ENCODE measurements around the gene ARMCX4. TPM values are rescaled to one million over a fixed set of nuclear protein-coding genes. Genes with fewer than 3 reads are reported as not detected.
A peak's percentile ranks its signal among the peaks of the same experiment; 100 is the strongest.

Gene ARMCX4
- total and polyA plus RNA-seq, 11 donors: 1.1 to 21.1 (median 5.1) TPM

DNA sequence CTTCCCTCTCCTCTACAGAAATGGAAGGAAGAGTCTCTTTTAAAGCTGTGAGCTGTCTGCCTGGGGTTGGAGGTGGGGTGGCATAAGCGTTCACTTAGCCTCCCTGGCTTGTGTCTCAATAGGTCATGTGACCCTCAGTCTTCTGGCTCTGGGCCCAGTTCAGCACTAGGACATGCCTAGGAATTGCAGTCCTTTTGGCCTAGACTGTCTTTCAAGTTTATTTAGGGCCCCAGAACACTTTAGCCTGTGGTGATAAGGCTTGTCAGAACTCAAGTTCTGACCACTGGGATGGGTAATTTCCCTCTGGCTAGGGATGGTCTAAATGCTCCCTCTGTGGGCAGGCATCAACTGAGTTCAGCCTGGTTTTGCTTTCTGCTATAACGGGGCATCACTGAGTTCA lies 34.3 kb upstream of the ARMCX4 start:
- ATAC-seq (peak in 3 of 4 donors; percentile 37 to 92 (median 64)), DNase-seq (peak in 2 of 5 donors; percentile 37 to 49)
- H3K27me3 ChIP-seq: no peaks in the 10 kb centered on the region
- WGBS, 4 donors: 28 to 65% (median 39%) methylated on average over 2 of the region's 2 CpGs
- intact Hi-C loops (cut with DNase I): no loop called here
- no peak for TF ChIP-seq POLR2A (IDR thresholded peaks at IDR 0.05)
- TF ChIP-seq, protein P1, sequence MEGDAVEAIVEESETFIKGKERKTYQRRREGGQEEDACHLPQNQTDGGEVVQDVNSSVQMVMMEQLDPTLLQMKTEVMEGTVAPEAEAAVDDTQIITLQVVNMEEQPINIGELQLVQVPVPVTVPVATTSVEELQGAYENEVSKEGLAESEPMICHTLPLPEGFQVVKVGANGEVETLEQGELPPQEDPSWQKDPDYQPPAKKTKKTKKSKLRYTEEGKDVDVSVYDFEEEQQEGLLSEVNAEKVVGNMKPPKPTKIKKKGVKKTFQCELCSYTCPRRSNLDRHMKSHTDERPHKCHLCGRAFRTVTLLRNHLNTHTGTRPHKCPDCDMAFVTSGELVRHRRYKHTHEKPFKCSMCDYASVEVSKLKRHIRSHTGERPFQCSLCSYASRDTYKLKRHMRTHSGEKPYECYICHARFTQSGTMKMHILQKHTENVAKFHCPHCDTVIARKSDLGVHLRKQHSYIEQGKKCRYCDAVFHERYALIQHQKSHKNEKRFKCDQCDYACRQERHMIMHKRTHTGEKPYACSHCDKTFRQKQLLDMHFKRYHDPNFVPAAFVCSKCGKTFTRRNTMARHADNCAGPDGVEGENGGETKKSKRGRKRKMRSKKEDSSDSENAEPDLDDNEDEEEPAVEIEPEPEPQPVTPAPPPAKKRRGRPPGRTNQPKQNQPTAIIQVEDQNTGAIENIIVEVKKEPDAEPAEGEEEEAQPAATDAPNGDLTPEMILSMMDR (IDR thresholded peaks at IDR 0.05): no peak
- no peaks in the 10 kb centered on the region for H3K9me3 ChIP-seq
- peaks cover 0 to 10% (median 0%) of the 10 kb centered on the region in 12 donors for H3K4me1 ChIP-seq
- no peak overlapping the region for H3K27ac ChIP-seq
- H3K4me3 ChIP-seq: no peak overlapping the region
- peaks cover 0 to 37% (median 3%) of the 10 kb centered on the region in 9 donors for H3K36me3 ChIP-seq

DNA sequence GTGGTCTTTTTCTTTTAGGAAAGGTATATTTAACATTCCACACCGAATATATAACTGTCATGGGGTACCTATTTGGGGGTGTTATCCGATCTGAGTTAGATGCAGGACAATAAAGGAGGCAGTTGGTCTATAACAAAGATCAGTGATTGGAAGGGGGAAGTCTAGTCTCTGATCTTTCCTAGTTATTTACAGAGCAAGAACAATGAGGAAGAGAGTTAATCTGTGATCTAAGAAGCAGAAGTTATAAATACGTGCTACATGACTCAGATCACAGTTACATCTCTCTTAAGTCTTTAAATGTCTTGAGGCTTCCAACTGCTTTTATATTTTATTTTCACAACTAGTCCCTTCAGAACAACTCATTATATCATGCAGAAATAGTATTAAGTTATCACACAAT lies 33.2 kb upstream of the ARMCX4 start:
- no peak overlapping the region for H3K4me3 ChIP-seq
- DNase-seq (no peak), ATAC-seq (no peak)
- H3K27ac ChIP-seq: no peak overlapping the region
- peaks cover 0 to 10% (median 0%) of the 10 kb centered on the region in 12 donors for H3K4me1 ChIP-seq
- TF ChIP-seq, protein P1 (IDR thresholded peaks at IDR 0.05): no peak
- TF ChIP-seq POLR2A (IDR thresholded peaks at IDR 0.05): no peak
- 59 to 87% (median 72%) methylated on average over 3 of the region's 3 CpGs for WGBS, 4 donors
- no peaks in the 10 kb centered on the region for H3K9me3 ChIP-seq
- intact Hi-C loops (cut with DNase I): no loop called here
- no peaks in the 10 kb centered on the region for H3K27me3 ChIP-seq
- peaks cover 0 to 35% (median 3%) of the 10 kb centered on the region in 9 donors for H3K36me3 ChIP-seq

DNA sequence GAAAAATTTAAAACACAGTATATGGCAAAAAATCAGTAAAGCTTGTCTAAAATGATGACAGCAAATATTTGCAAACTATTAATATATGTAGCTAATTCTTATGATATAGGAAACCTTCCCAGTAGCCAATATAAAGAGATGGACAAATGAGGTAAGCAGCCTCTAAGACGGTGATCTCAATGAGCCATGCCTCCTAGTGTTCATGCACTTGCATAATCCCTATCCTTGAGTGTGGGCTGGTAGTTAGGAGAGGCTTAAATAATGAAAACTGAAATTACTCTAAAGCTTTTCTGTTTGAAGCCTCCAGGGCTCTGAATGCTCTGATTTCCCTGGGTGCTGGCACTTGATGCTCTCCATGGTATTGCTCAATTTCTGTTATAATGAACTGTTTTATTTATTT lies 24.6 kb upstream of the ARMCX4 start:
- H3K4me3 ChIP-seq: no peak overlapping the region
- no peak overlapping the region for H3K27ac ChIP-seq
- intact Hi-C loops (cut with DNase I): no loop called here
- no peaks in the 10 kb centered on the region for H3K4me1 ChIP-seq
- H3K27me3 ChIP-seq: peaks cover 0 to 4% (median 0%) of the 10 kb centered on the region in 9 donors
- WGBS, 4 donors: 48 to 95% (median 64%) methylated on average over 1 of the region's 1 CpG
- no peaks in the 10 kb centered on the region for H3K9me3 ChIP-seq
- H3K36me3 ChIP-seq: peaks cover 0 to 35% (median 0%) of the 10 kb centered on the region in 9 donors
- TF ChIP-seq, protein P1 (IDR thresholded peaks at IDR 0.05): no peak
- DNase-seq (no peak), ATAC-seq (no peak)

DNA sequence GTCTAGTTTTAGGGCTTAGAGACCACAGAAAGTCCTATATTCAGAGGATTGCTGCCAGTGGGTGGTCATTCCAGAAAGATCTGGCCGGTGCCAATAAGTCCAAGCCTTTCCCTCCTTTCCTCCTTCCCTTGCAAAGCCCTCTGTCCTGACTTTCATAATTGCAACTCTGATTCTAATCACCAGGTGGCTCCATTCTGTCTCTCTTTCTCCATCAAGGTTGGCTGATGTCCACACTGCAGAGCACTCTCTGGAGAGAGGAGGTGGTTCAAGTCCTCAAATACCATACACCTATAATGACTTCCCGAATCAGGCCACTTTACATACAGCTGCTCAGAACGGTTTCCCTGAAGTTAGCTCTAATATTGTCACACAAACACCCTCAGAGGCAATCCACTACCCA lies 22.4 kb upstream of the ARMCX4 start:
- Histone ChIP-seq H3K4me3 (no peak overlapping the region), H3K36me3 (peaks cover 0 to 27% (median 0%) of the 10 kb centered on the region in 9 donors), H3K9me3 (no peaks in the 10 kb centered on the region), H3K27ac (no peak overlapping the region), H3K27me3 (peaks cover 0 to 4% (median 0%) of the 10 kb centered on the region in 9 donors), H3K4me1 (no peaks in the 10 kb centered on the region)
- ATAC-seq: no peak
- TF ChIP-seq, protein P1 (IDR thresholded peaks at IDR 0.05): peak in 3 of 12 donors; percentile 18 to 26 (median 19)
- no peak for TF ChIP-seq POLR2A (IDR thresholded peaks at IDR 0.05)
- intact Hi-C loops (cut with DNase I): no loop called here
- 63 to 77% (median 73%) methylated on average over 3 of the region's 3 CpGs for WGBS, 4 donors
- DNase-seq: no peak
